D721Med (cell line): Measurements from ENCODE around the gene OR2J3.

Experiments used
- DNase-seq: peaks from one replicate; pipeline ENCODE4 v3.0.0; 2011; ENCODE audit warnings: low spot score; ENCODE audit not compliant: insufficient read length
- FAIRE-seq: peaks from 2 replicates; lab custom pipeline; 2011; peaks lifted over from hg19 to GRCh38; lab: Jason Lieb, UNC
- TF ChIP-seq, protein P1 (sequence below): IDR thresholded peaks from 2 replicates; pipeline ENCODE4 v1.5.1; 2012; ENCODE audit warnings: mild to moderate bottlenecking, control low read depth; ENCODE audit not compliant: insufficient read depth; ENCODE audit errors: missing control alignments

The OR2J3 gene

DNA sequence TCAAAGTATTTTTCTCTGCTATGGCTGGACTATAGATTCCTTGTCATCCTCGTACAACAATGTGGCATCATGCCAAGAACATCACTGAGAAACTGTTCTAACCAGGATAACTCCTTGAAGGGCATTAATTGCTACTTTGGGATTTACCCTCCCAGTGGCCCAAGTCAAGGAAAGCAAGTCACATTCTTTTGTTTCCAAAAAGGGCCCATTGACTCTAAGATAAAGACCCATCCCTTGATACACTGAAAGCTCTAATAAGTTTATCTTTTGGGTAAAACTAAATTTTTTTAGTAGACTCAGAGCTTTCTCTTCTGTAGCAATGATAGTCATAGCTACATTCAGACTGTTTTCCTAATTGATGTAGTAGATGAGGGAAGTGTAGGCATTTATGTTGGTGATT is at the start of gene OR2J3:
TSS of gene OR2J3 (plus strand) at position 301 of the 400 bp plus-strand sequence. CDS start 3,833 bp downstream, outside the sequence.
- TF ChIP-seq, protein P1, sequence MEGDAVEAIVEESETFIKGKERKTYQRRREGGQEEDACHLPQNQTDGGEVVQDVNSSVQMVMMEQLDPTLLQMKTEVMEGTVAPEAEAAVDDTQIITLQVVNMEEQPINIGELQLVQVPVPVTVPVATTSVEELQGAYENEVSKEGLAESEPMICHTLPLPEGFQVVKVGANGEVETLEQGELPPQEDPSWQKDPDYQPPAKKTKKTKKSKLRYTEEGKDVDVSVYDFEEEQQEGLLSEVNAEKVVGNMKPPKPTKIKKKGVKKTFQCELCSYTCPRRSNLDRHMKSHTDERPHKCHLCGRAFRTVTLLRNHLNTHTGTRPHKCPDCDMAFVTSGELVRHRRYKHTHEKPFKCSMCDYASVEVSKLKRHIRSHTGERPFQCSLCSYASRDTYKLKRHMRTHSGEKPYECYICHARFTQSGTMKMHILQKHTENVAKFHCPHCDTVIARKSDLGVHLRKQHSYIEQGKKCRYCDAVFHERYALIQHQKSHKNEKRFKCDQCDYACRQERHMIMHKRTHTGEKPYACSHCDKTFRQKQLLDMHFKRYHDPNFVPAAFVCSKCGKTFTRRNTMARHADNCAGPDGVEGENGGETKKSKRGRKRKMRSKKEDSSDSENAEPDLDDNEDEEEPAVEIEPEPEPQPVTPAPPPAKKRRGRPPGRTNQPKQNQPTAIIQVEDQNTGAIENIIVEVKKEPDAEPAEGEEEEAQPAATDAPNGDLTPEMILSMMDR = no peak
- DNase-seq (no peak), FAIRE-seq (no peak)

DNA sequence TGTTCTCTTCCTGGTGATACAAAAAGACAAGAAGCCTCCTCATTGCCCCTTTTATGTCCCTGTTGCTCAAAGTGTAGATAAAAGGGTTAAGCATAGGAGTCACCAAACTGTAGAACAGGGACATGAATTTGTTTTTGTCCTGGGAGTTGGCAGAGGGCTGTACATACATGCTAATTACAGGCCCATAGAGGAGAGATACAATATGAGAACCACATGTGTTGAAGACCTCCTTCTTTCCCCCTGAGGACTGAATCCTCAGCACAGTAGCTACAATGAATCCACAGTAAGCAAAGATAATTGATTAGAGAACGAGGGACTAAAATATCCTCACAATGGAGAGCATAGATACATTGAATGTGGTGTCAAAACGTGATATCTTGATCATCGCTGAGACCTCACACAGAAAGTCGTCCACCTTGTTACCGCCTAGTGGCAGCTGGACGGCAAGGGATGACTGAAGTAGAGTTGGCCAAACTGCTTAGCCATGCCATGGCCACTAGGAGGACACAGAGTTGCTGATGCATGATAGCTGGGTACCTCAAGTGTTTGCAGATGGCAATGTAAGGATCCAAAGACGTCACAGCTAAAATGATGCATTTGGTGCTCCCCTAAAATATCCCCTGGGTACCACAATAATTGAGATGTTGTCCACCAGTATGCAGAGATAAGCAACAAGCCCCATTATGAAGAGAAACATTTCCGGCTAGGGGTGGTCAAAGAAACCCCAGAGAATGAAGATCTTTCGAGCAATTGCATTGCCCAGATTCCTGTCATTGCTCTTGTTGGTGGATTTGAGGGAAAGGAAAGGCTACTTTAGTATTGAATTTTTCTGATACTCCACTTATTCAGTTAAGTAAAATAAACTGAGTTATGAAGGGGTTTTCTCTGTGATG is 35.8 kb upstream of the OR2J3 start:
- no peak for FAIRE-seq
- DNase-seq = no peak
- TF ChIP-seq, protein P1 = peak; percentile 31

DNA sequence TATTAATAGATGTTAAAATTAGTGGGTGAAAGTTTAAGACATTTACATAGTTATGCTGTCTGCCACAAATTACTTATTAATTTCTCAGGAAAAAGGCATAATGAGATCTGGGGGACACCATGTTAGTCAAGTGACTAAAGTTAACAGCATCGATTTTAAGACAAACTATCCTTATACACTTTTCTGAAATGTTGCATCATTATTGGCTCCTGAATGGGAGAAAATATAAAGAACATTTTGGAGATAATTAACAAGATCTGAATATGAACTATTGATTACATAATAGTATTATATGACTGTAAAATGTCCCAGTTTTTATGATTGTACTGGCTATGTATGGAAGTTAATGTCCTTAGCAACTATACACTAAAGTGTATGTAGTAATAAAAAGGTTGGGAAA is 28.7 kb upstream of the OR2J3 start:
- no peak for DNase-seq
- TF ChIP-seq, protein P1 = no peak
- no peak for FAIRE-seq

DNA sequence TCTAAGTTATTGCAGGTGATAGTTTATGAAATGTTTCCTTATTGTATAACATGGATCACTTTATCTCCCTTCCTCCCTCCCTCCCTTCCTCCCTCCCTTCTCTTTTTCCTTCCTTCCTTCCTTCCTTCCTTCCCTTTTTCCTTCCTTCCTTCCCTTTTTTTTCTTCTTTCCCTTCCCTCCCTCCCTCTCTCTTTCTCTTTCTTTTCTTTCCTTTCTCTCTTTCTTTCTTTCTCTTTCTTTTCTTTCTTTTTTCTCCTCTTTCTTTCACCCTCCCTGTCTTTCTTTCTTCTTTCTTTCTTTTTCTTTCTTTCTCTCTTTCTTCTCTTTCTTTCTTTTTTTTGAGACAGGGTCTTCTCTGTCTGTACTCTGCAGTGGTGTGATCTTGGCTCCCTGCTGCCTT is 26.5 kb upstream of the OR2J3 start:
- FAIRE-seq (no peak), DNase-seq (no peak)
- TF ChIP-seq, protein P1 = no peak

DNA sequence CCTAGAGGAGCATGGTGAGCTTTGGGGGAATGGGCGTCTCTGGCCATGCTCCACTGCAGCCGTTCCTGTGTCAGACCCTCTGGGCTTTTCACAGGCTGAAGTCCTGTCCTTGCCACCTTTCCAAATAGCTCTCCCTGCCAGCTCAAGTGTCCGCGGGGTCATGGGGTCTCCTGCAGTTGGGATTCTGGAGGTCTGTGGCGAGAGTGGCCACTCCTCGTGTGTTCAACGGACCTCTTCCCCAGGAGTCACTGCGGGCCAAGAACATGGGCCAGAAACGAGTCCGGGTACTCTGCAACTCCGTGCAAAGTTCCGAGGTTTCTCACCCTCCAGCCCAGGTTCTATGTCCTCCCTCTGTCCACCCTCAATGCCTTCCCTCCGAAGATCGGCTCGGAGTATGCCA is 25.4 kb upstream of the OR2J3 start:
- TF ChIP-seq, protein P1 = no peak
- no peak for DNase-seq
- no peak for FAIRE-seq

DNA sequence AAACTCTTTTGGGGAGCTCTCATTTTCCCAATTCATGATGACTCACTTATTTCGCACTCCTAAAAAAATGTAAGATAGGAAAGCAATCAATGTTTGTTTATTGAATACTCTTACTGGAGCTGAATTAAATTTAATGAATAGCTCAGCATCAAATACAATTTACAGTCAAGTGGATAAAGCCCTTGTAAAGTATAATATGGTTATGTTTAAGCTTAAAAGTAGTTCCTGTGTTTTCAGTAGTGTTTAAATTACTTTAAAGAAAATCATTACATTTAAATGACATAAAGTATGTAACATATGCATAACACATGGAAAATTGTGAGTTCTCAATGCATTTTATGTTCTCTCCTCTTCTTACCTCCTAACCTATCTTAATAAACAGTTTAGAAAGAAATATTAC is 20.6 kb upstream of the OR2J3 start, which contains the start of gene OR2B3:
TSS of gene OR2B3 (minus strand) at position 101 of the 400 bp plus-strand sequence. CDS start at position 36, 65 bp downstream.
- FAIRE-seq = no peak
- TF ChIP-seq, protein P1 = no peak
- no peak for DNase-seq

DNA sequence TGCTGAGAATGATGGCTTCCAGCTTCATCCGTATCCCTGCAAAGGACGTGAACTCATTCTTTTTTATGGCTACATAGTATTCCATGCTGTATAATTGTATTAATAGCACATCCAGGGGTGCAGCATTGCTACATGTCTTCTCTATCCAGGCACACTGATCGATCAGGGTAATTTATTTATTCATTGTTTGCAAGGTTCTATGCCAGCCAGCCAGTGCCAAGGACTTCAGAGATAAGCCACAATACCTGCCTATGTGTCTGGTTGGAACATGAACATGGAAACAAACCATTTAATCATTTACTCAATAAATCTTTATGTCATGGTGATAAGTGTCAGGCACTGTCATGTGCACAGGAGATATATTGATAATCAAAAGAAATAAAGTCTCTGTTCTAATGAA is 14.9 kb upstream of the OR2J3 start:
- FAIRE-seq (no peak), DNase-seq (no peak)

More for the DNA sequence above, 14.9 kb upstream of the OR2J3 start:
- TF ChIP-seq, protein P1 = no peak
